NB4 (cell line): ENCODE data around the gene PTGIS.

Experiments used
- DNase-seq: peaks from one replicate; pipeline ENCODE4 v3.0.0; 2010; ENCODE audit warnings: low read depth
- H3K4me3 ChIP-seq: one replicate; pipeline ENCODE4 v1.5.1; 2011; ENCODE audit warnings: mild to moderate bottlenecking, low read depth, low read length, moderate library complexity
- MAX ChIP-seq: IDR thresholded peaks from 2 replicates; pipeline ENCODE4 v1.6.1; 2011; ENCODE audit warnings: low read depth, low read length
- MYC ChIP-seq: IDR thresholded peaks from 2 replicates; pipeline ENCODE4 v1.6.1; 2011; ENCODE audit warnings: low read depth, low read length
- POLR2A ChIP-seq: IDR thresholded peaks from 2 replicates; pipeline ENCODE4 v1.6.1; 2011; ENCODE audit warnings: mild to moderate bottlenecking; ENCODE audit not compliant: insufficient read length; ENCODE audit errors: extremely low read depth
- TF ChIP-seq, protein P1 (sequence below): IDR thresholded peaks from one replicate; pipeline ENCODE4 v1.5.1; 2012; ENCODE audit warnings: low read depth, low read length

The PTGIS gene

DNA sequence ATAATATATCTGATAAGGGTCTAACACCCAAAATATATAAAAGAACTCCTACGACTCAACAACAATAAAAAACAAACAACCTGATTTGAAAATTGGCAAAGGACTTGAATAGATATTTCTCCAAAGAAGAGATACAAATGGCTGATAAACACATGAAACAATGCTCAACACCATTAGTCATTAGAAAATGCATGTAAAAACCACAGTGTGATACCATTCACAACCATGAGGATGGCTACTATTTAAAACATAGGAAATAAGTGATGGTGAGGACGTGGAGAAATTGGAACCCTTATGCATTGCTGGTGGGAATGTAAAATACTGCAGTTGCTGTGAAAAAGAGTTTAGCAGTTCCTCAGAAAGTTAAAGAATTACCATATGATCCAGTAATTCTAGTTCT, 41.4 kb downstream of the PTGIS start:
- TF ChIP-seq MAX (no peak), POLR2A (no peak), MYC (no peak)
- TF ChIP-seq, protein P1, sequence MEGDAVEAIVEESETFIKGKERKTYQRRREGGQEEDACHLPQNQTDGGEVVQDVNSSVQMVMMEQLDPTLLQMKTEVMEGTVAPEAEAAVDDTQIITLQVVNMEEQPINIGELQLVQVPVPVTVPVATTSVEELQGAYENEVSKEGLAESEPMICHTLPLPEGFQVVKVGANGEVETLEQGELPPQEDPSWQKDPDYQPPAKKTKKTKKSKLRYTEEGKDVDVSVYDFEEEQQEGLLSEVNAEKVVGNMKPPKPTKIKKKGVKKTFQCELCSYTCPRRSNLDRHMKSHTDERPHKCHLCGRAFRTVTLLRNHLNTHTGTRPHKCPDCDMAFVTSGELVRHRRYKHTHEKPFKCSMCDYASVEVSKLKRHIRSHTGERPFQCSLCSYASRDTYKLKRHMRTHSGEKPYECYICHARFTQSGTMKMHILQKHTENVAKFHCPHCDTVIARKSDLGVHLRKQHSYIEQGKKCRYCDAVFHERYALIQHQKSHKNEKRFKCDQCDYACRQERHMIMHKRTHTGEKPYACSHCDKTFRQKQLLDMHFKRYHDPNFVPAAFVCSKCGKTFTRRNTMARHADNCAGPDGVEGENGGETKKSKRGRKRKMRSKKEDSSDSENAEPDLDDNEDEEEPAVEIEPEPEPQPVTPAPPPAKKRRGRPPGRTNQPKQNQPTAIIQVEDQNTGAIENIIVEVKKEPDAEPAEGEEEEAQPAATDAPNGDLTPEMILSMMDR = no peak
- DNase-seq = no peak
- no peak overlapping the region for H3K4me3 ChIP-seq

- TF ChIP-seq MAX = no peak
- no peak for TF ChIP-seq MYC
- H3K4me3 ChIP-seq = no peak overlapping the region
- DNase-seq = no peak
Observed at GRCh38 chr20:49526056-49526455, 41.9 kb downstream of the PTGIS start.

DNA sequence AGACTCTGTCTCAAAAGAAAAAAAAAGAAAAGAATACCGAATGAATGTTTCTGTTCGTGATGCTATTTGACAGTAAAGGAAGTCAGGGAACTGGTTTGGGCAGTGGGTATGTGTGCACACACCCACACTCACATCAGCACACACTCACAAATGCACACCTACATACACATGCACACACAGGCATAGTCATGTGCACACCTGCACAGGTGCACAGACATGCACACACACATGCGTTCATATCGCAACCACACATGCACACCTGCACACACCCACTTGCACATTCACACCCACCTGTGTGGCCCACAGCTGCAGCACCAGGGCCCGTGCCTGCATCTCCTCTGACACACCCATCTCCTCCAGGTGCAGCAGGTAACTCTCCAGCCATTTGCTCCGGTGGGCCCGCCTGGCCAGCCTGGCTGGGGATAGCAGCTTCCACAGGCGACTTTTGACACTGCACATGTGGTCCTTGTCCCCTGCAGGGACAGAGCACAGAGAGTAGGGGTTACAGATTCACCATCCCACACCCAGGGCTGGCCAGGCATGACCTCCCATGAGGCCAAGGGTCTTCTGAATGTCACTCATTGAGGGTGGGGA, 44.1 kb downstream of the PTGIS start:
- TF ChIP-seq, protein P1 = no peak
- TF ChIP-seq MYC (no peak), MAX (no peak), POLR2A (no peak)
- no peak for DNase-seq
- H3K4me3 ChIP-seq = no peak overlapping the region

GRCh38 chr20:49521356-49521755, 46.6 kb downstream of the PTGIS start:
- TF ChIP-seq POLR2A (no peak), MAX (no peak), MYC (no peak)
- TF ChIP-seq, protein P1 = no peak

GRCh38 chr20:49519777-49520359, 48.1 kb downstream of the PTGIS start:
- TF ChIP-seq MAX = no peak
- TF ChIP-seq, protein P1 = peak; percentile 4
- DNase-seq = no peak
- H3K4me3 ChIP-seq = no peak overlapping the region

More at GRCh38 chr20:49521356-49521755, 46.6 kb downstream of the PTGIS start:
- H3K4me3 ChIP-seq = no peak overlapping the region
- no peak for DNase-seq

DNA sequence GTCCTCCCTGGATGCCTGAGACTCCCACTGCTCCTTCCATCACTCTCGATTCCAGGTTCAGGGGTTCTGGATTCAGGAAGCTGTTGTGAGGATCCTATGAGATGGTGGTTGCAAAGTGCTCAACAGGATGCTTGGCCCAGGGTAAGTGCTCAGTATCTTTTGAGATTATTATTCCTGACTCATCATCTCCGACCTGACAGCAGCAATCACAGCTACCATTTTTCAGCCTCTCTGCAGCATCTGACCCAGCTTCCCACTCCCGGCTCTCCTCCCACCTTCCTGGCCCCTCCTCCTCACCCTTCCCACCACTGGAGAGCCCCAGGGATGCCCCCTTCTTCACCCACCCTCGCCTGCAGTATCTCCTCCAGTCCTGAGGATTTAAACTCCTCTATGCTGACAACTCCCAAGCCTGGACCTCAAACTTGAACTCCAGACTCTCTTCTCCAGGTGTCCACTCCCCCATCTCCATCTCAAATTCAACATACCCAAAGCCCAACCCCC, 48.7 kb downstream of the PTGIS start:
- H3K4me3 ChIP-seq = no peak overlapping the region
- TF ChIP-seq, protein P1 = no peak
- no peak for TF ChIP-seq POLR2A
- TF ChIP-seq MYC = no peak
- TF ChIP-seq MAX = no peak
- DNase-seq = no peak
